Measurements from ENCODE around the gene PPM1J.

DNA sequence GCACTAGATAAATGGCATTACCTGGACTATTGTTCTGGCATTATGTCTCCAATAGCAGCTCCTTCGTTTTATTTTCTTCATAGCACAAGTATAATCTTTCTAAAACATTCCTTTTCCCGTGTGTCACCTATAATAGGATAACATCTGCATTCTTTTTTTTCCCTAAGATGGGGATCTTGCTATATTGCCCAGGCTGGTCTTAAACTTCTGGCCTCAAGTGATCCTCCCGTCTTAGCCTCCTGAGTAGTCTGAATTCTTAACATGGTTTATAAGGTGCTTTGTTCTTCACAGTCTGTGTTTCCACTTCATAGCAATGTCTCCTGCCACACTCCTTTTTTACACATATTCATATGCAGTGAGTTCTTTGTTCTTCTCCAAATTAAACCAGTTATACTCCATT is 49.3 kb downstream of the PPM1J start:
- no peak for TF ChIP-seq EZH2 (IDR thresholded peaks at IDR 0.05; ENCODE audit: insufficient read depth, poor library complexity, severe bottlenecking)
- no peak for TF ChIP-seq EZH2phosphoT487 (IDR thresholded peaks at IDR 0.05; ENCODE audit: insufficient read depth, low read depth)
